HG03439 (cell line): ENCODE data around the gene PCDHGA4.
A peak's percentile ranks its signal among the peaks of the same experiment; 100 is the strongest.
"Not testable (repeated sequence)": the region's sequence is repeated elsewhere in the genome, so short reads cannot be mapped to it uniquely, and the experiment has no call there.

ENCODE experiments used
- ATAC-seq: cut with Tn5 transposase; IDR thresholded peaks from one replicate; pipeline ENCODE4 v1.9.1; 2021; ENCODE audit warnings: mild to moderate bottlenecking, moderate library complexity; ENCODE audit not compliant: unreplicated experiment

The PCDHGA4 gene

DNA sequence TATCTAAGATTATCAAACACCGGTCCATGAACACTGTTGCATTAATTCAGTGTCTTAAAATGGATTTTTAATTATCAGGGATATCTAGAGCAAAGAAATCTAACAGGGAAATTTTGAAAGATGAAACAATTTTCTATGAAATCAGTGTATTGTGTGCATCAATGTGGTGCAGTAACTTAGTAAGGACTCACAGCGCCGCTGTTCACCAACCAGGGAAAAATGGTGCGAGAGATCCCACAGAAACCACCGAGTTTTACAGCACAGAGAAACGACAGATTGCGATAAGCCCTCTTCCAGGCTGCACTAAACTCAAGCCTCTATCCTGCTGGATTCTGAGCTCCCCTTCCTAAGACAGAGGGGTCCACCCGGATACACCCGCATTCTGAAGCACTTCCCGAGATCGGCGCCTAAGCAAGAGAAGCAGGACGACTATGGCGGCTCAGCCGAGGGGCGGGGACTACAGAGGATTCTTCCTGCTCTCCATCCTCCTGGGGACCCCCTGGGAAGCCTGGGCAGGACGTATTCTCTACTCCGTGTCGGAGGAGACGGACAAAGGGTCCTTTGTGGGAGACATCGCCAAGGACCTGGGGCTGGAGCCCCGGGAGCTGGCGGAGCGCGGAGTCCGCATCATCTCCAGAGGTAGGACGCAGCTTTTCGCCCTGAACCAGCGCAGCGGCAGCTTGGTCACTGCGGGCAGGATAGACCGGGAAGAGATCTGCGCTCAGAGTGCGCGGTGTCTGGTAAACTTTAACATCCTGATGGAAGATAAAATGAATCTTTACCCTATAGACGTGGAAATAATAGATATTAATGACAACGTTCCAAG lies 27.9 kb downstream of the PCDHGA4 start, which contains the start of gene PCDHGA7:
Gene PCDHGA7, plus strand, starts transcription at position 274 of the 826 bp plus-strand sequence. Its CDS starts 158 bp downstream, at position 432.
- no peak for ATAC-seq

DNA sequence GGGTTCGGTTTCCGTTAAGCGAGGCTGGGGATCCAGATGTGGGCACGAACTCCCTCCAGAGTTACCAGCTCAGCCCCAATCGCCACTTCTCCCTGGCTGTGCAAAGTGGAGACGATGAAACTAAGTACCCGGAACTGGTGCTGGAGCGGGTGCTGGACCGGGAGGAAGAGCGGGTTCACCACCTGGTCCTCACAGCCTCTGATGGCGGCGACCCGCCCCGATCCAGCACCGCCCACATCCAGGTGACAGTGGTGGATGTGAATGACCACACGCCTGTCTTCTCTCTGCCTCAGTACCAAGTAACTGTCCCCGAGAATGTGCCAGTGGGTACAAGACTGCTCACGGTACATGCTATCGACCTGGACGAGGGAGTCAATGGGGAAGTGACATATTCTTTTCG lies 28.5 kb downstream of the PCDHGA4 start:
- ATAC-seq = no peak

DNA sequence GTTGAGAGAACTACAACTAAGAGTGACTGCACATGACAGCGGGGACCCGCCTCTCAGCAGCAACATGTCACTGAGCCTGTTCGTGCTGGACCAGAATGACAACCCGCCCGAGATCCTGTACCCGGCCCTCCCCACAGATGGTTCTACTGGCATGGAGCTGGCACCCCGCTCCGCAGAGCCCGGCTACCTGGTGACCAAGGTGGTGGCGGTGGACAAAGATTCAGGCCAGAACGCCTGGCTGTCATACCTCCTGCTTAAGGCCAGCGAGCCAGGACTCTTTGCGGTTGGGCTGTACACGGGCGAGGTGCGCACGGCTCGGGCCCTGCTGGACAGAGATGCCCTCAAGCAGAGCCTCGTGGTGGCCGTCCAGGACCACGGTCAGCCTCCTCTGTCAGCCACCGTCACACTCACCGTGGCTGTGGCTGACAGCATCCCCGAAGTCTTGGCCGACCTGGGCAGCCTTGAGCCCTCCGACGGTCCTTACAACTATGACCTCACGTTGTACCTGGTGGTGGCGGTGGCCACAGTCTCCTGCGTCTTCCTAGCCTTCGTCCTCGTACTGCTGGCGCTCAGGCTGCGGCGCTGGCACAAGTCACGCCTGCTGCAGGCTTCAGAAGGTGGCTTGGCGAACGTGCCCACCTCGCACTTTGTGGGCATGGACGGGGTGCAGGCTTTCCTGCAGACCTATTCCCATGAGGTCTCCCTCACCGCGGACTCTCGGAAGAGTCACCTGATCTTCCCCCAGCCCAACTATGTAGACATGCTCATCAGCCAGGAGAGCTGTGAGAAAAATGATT lies 29.8 kb downstream of the PCDHGA4 start:
- no peak for ATAC-seq

DNA sequence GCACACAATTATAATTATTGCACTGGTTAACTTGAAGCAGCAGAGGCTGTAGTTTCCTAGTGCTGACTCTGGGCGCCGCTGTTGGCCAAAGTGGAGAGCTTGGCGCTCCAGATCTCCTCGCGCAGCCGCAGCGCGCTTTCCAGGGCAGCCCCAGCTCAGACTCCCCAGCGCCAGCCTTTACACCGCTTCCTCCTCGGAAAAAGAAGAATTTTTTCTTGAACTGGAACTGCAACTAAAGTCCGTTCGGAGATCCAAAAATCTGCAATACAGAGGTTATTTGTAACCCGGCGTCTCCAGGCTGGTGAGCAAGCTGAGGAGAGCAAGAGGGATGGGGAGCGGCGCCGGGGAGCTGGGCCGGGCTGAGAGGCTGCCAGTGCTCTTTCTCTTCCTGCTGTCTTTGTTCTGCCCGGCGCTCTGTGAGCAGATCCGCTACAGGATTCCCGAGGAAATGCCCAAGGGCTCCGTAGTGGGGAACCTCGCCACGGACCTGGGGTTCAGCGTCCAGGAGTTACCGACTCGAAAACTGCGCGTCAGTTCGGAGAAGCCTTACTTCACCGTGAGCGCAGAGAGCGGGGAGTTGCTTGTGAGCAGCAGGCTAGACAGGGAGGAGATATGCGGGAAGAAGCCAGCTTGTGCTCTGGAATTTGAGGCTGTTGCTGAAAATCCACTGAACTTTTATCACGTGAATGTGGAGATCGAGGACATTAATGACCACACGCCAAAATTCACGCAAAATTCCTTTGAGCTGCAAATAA lies 32.9 kb downstream of the PCDHGA4 start, which contains the start of gene PCDHGB4:
Gene PCDHGB4, plus strand, starts transcription at position 142 of the 755 bp plus-strand sequence. Its CDS starts 187 bp downstream, at position 329.
- not testable (repeated sequence) for ATAC-seq

DNA sequence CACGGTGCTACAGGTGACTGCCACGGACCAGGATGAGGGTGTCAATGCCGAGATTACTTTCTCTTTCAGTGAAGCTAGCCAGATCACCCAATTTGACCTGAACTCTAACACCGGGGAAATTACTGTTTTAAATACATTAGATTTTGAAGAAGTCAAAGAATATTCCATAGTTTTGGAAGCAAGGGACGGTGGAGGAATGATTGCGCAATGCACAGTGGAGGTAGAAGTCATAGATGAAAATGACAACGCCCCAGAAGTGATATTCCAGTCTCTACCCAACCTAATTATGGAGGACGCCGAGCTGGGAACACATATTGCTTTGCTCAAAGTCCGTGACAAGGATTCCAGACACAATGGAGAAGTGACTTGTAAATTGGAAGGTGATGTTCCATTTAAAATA lies 33.8 kb downstream of the PCDHGA4 start:
- no peak for ATAC-seq

DNA sequence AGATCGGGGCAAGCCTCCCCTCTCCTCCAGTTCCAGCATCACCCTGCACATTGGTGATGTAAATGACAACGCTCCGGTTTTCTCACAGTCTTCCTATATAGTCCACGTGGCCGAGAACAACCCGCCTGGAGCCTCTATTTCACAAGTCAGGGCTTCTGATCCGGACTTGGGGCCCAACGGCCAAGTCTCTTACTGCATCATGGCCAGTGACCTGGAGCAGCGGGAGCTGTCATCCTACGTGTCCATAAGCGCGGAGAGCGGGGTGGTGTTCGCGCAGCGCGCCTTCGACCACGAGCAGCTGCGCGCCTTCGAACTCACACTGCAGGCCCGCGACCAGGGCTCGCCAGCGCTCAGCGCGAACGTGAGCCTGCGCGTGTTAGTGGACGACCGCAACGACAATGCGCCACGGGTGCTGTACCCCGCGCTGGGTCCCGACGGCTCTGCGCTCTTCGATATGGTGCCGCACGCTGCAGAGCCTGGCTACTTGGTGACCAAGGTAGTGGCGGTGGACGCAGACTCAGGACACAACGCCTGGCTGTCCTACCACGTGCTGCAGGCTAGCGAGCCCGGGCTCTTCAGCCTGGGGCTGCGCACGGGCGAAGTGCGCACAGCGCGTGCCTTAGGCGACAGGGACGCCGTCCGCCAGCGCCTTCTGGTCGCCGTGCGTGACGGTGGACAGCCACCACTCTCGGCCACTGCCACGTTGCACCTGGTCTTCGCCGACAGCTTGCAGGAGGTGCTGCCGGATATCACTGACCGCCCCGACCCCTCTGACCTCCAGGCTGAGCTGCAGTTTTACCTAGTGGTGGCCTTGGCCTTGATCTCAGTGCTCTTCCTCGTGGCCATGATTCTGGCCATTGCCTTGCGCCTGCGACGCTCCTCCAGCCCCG lies 34.6 kb downstream of the PCDHGA4 start:
- no peak for ATAC-seq

DNA sequence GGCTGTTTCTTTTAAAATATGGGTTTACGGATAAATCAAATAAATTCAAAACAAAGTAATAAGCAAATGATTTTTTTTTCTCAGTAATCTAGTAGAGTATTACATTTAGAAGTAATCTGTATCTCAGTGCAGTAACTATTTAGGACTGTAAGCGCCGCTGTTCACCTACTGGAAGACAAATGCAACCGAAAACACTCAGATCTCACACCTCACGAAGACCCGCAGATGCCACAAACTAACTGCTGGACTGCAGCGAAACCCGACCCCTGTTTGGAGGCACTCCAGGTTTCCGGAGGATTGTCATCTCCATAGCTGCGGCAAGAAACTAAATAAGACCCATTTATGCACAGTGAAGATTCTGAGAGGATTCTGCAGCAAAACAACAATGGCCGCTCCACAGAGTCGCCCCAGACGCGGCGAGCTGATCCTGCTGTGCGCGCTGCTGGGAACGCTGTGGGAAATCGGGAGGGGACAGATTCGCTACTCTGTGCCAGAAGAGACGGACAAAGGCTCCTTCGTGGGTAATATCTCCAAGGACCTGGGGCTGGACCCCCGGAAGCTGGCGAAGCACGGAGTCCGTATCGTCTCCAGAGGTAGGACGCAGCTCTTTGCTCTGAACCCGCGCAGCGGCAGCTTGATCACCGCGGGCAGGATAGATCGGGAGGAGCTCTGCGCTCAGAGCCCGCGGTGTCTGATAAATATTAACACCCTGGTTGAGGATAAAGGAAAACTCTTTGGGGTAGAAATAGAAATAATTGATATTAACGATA lies 37.8 kb downstream of the PCDHGA4 start, which contains the start of gene PCDHGA8:
Gene PCDHGA8, plus strand, starts transcription at position 205 of the 770 bp plus-strand sequence. Its CDS starts 181 bp downstream, at position 386.
- no peak for ATAC-seq

DNA sequence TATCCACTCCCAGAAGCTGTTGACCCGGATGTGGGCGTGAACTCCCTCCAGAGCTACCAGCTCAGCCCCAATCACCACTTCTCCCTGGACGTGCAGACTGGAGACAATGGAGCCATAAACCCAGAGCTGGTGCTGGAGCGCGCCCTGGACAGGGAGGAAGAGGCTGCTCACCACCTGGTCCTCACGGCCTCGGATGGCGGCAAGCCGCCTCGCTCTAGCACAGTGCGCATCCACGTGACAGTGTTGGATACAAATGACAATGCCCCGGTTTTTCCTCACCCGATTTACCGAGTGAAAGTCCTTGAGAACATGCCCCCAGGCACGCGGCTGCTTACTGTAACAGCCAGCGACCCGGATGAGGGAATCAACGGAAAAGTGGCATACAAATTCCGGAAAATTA lies 38.4 kb downstream of the PCDHGA4 start:
- ATAC-seq = no peak

DNA sequence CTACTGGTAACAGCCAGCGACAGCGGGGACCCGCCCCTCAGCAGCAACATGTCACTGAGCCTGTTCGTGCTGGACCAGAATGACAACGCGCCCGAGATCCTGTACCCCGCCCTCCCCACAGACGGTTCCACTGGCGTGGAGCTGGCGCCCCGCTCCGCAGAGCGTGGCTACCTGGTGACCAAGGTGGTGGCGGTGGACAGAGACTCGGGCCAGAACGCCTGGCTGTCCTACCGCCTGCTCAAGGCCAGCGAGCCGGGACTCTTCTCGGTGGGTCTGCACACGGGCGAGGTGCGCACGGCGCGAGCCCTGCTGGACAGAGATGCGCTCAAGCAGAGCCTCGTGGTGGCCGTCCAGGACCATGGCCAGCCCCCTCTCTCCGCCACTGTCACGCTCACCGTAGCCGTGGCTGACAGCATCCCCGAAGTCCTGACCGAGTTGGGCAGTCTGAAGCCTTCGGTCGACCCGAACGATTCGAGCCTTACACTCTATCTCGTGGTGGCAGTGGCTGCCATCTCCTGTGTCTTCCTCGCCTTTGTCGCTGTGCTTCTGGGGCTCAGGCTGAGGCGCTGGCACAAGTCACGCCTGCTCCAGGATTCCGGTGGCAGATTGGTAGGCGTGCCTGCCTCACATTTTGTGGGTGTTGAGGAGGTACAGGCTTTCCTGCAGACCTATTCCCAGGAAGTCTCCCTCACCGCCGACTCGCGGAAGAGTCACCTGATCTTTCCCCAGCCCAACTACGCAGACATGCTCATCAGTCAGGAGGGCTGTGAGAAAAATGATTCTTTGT lies 39.8 kb downstream of the PCDHGA4 start:
- ATAC-seq = not testable (repeated sequence)

DNA sequence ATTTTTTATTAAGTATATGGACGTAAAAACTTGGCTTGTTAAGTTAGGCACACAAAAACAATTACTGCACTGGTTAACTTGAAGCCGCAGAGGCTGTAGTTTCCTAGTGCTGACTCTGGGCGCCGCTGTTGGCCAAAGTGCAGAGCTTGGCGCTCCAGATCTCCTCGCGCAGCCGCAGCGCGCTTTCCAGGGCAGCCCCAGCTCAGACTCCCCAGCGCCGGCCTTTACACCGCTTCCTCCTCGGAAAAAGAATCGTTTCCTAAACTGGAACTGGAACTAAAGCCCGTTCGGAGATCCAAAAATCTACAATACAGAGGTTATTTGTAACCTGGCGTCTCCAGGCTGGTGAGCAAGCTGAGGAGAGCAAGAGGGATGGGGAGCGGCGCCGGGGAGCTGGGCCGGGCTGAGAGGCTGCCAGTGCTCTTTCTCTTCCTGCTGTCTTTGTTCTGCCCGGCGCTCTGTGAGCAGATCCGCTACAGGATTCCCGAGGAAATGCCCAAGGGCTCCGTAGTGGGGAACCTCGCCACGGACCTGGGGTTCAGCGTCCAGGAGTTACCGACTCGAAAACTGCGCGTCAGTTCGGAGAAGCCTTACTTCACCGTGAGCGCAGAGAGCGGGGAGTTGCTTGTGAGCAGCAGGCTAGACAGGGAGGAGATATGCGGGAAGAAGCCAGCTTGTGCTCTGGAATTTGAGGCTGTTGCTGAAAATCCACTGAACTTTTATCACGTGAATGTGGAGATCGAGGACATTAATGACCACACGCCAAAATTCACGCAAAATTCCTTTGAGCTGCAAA lies 43.1 kb downstream of the PCDHGA4 start, which contains the start of gene PCDHGB5:
Gene PCDHGB5, plus strand, starts transcription at position 192 of the 796 bp plus-strand sequence. Its CDS starts 181 bp downstream, at position 373.
- peak; percentile 54 for ATAC-seq

DNA sequence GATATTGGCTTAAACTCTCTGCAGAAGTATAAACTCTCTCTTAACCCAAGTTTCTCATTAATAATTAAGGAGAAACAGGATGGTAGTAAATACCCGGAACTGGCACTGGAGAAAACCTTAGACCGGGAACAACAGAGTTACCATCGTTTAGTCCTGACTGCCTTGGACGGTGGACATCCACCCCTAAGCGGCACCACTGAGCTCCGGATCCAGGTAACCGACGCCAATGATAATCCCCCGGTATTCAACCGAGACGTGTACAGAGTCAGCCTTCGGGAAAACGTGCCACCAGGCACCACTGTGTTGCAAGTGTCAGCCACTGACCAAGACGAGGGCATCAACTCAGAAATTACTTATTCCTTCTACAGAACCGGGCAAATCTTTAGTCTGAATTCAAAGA lies 43.8 kb downstream of the PCDHGA4 start:
- no peak for ATAC-seq

DNA sequence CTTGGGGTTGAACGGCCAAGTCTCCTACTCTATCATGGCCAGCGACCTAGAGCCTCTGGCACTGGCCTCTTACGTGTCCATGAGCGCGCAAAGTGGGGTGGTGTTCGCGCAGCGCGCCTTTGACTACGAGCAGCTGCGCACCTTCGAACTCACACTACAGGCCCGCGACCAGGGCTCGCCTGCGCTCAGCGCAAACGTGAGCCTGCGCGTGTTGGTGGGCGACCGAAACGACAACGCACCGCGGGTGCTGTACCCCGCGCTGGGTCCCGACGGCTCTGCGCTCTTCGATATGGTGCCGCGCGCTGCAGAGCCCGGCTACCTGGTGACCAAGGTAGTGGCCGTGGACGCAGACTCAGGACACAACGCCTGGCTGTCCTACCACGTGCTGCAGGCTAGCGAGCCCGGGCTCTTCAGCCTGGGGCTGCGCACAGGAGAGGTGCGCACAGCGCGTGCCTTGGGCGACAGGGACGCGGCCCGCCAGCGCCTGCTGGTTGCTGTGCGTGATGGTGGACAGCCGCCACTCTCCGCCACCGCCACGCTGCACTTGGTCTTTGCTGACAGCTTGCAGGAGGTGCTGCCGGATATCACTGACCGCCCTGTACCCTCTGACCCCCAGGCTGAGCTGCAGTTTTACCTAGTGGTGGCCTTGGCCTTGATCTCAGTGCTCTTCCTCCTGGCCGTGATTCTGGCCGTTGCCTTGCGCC lies 44.9 kb downstream of the PCDHGA4 start:
- ATAC-seq = no peak

DNA sequence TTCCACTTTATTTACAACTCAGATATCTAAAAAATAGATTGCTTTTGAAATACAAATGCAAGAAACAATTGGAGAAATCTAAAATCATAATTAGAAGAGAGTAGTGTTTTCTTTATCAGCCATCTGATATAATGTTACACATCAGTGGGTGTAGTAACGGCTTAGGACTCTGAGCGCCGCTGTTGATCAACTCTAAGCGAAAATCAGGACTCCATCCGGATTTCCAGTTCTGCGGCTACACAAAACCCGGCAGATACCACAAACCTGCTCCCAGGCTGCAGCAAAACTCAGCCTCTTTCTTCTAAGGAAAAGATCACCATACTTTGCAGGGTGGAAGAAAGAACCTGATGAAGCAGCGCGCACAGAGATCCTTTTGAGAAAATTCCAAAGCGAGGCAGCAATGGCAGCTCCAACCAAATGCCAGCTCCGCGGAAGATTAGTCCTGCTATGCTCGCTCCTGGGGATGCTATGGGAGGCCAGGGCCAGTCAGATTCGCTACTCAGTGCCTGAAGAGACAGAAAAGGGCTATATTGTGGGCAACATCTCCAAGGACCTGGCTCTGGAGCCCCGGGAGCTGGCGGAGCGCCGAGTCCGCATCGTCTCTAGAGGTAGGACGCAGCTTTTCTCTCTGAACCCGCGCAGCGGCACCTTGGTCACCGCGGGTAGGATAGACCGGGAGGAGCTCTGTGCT lies 47.9 kb downstream of the PCDHGA4 start, which contains the start of gene PCDHGA9:
Gene PCDHGA9, plus strand, starts transcription at position 226 of the 691 bp plus-strand sequence. Its CDS starts 175 bp downstream, at position 401.
- no peak for ATAC-seq

DNA sequence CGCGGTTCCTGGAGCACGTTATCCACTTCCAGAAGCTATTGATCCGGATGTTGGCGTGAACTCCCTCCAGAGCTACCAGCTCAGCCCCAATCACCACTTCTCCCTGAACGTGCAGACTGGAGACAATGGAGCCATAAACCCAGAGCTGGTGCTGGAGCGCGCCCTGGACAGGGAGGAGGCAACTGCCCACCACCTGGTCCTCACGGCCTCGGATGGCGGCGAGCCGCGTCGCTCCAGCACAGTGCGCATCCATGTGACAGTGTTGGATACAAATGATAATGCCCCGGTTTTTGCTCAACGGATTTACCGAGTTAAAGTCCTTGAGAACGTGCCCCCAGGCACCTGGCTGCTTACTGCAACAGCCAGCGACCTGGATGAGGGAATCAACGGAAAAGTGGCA lies 48.6 kb downstream of the PCDHGA4 start:
- no peak for ATAC-seq
